NCI-H1105 (cell line): ENCODE results near the gene CAMK1D.
"Not testable (repeated sequence)": the region's sequence is repeated elsewhere in the genome, so short reads cannot be mapped to it uniquely, and the experiment has no call there.

ENCODE experiments used
- DNase-seq: peaks from one replicate; lab custom pipeline; 2025; lab: John Stamatoyannopoulos, UW

Gene CAMK1D

GRCh38 chr10:12470719-12471118 lies 121.4 kb downstream of the CAMK1D start:
- no peak for DNase-seq

- DNase-seq = no peak
Measured at GRCh38 chr10:12471135-12471534, 121.8 kb downstream of the CAMK1D start.

- no peak for DNase-seq
Measured at GRCh38 chr10:12473491-12473890, 124.1 kb downstream of the CAMK1D start.

GRCh38 chr10:12474727-12475412 lies 125.5 kb downstream of the CAMK1D start:
- DNase-seq = no peak

GRCh38 chr10:12476656-12477055 lies 127.3 kb downstream of the CAMK1D start:
- DNase-seq = no peak

GRCh38 chr10:12479437-12479844 lies 130.1 kb downstream of the CAMK1D start:
- DNase-seq = no peak

- no peak for DNase-seq
Measured at GRCh38 chr10:12479924-12480323, 130.6 kb downstream of the CAMK1D start.

GRCh38 chr10:12480440-12480839 lies 131.1 kb downstream of the CAMK1D start:
- no peak for DNase-seq

GRCh38 chr10:12481924-12482323 lies 132.6 kb downstream of the CAMK1D start:
- no peak for DNase-seq

GRCh38 chr10:12482587-12482986 lies 133.2 kb downstream of the CAMK1D start:
- no peak for DNase-seq

GRCh38 chr10:12484002-12484918 lies 134.9 kb downstream of the CAMK1D start:
- DNase-seq = no peak

- DNase-seq = no peak
Measured at GRCh38 chr10:12484941-12485805, 135.8 kb downstream of the CAMK1D start.

- no peak for DNase-seq
Measured at GRCh38 chr10:12487366-12487765, 138.0 kb downstream of the CAMK1D start.

- no peak for DNase-seq
Measured at GRCh38 chr10:12488626-12489025, 139.3 kb downstream of the CAMK1D start.

- no peak for DNase-seq
Measured at GRCh38 chr10:12489357-12489756, 140.0 kb downstream of the CAMK1D start.

- no peak for DNase-seq
Measured at GRCh38 chr10:12489806-12490205, 140.5 kb downstream of the CAMK1D start.

- no peak for DNase-seq
Measured at GRCh38 chr10:12490963-12491362, 141.6 kb downstream of the CAMK1D start.

- no peak for DNase-seq
Measured at GRCh38 chr10:12491491-12491890, 142.1 kb downstream of the CAMK1D start.

- no peak for DNase-seq
Measured at GRCh38 chr10:12492016-12492415, 142.7 kb downstream of the CAMK1D start.

- DNase-seq = not testable (repeated sequence)
Measured at GRCh38 chr10:12497046-12497445, 147.7 kb downstream of the CAMK1D start.

- no peak for DNase-seq
Measured at GRCh38 chr10:12499076-12499986, 150.0 kb downstream of the CAMK1D start.
